HG02840 (cell line): ENCODE results near the gene UGT1A8.
"Not testable (repeated sequence)": the region's sequence is repeated elsewhere in the genome, so short reads cannot be mapped to it uniquely, and the experiment has no call there.

Experiments
- ATAC-seq: cut with Tn5 transposase; IDR thresholded peaks from one replicate; pipeline ENCODE4 v1.9.1; 2021; ENCODE audit warnings: mild to moderate bottlenecking, moderate library complexity, moderate number of reproducible peaks; ENCODE audit not compliant: unreplicated experiment, low FRiP score

The UGT1A8 gene

DNA sequence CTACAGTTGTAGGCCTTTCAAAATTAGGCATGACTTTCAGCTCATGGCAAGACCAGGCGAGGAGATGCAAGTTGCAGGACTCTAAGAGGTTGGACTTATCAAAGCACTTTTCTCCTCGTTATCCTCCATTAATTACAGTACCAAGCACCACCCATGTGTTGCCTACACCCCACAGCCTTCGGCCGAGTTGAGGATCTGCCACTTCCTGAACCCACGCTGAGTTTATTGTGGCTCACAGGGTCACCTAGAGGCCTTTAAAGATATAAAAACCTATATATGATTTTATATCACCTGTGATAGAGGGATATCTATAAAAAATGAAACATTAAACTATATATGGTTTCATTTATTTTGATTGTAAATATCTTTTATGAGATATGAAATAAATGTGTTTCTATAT is 21.4 kb downstream of the UGT1A8 start:
- no peak for ATAC-seq

DNA sequence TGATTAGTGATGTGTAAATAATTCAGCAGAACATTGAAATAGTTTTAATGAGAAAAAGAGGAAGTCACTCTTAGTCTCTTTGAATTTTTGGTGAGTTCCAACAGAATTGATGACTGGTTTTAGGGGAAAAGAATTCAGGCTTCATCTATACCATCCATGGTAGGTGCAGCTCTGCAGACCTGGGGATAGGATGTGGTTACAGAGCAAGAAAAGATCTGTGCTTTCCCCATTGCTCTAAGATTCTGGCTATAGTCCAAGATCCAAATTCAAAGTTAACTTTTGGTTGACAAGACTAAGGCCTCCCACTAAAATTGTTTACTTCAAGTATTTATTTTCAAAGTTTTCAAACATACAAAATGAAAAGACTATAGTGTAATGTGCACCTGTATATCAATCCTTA is 22.4 kb downstream of the UGT1A8 start:
- no peak for ATAC-seq

DNA sequence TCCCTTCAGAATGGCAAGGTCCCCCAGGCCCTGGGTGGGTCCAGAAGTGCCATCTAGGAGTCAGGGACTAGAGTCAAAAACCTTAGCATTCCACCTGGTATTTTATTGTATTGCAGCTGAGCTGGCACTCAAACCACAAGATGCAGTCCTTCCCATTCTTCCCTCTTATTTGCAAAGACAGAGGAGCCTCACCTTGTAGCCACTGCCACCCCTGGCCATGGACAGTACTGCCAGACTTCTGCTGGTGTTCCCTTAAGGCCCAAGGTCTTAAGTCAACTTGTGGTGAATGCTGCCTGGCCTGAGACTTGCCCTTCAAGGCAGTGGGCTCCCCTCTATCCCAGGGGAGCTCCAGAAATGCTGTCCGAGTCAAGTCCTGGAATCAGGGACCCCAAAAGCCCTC is 25.7 kb downstream of the UGT1A8 start:
- ATAC-seq: no peak

DNA sequence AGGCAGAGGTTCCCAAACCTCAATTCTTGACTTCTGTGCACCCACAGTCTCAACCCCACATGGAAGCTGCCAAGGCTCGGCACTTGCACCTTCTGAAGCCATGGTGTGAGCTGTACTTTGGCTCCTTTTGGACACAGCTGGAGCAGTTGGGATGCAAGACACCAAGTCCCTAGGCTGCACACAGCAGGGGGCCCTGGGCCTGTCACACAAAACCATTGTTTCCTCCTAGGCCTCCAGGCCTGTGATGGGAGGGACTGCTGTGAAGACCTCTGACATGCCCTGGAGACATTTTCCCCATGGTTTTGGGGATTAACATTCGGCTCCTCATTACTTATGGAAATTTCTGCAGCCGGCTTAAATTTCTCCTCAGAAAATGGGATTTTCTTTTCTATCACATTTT is 28.6 kb downstream of the UGT1A8 start:
- ATAC-seq: not testable (repeated sequence)

DNA sequence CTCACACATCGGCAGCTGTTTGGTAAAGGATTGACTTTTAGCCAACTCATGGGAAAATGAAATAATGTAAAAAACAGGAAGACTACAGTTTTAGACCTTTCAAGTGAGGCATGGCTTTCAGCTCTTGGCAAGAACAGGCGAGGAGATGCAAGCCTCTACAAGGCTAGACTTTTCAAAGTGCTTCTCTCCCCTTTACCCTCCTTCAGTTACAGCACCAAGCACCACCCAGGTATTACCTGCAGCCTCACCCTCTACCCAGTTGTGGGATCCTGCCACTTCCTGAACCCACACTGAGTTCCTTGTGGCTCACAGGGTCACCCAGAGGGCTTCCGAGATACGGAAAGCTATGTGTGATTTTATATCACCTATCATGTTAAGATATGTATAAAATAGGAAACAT is 33.5 kb downstream of the UGT1A8 start:
- ATAC-seq: no peak

DNA sequence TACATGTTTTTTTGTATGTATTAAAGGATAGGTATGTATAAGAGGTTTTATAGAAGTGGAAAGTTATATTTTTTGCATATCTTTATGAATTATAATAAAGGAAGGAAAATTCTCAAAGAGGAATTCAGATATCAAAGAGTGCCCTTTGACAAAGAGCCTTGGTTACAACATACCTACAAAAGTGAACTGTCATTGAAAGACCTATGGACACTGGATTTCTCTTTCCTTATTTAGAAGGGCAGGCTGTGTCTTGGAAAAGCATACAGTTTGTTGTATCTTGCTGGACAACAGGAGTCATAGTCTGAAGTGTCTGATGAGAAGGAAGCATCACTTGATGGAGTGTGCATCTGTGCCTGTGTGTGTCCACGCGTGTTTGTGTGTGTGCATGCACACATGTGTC is 34.0 kb downstream of the UGT1A8 start:
- no peak for ATAC-seq

DNA sequence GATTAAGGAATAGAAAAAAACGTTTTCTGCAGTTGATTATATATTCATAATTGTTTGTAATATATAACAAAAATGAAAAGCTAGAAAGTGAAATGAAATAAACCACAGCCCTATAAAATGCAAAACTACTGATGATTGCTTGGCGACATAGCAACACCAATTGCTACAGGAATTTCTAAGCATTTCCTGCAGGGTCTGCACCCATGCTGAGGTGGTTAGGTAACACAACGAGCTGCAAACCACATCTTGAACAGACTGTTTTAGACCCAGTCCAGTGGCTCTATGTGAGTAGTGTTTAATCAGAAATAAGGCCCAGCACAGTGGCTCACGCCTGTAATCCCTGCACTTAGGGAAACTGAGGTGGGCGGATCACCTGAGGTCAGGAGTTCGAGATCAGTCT is 37.1 kb downstream of the UGT1A8 start:
- no peak for ATAC-seq

DNA sequence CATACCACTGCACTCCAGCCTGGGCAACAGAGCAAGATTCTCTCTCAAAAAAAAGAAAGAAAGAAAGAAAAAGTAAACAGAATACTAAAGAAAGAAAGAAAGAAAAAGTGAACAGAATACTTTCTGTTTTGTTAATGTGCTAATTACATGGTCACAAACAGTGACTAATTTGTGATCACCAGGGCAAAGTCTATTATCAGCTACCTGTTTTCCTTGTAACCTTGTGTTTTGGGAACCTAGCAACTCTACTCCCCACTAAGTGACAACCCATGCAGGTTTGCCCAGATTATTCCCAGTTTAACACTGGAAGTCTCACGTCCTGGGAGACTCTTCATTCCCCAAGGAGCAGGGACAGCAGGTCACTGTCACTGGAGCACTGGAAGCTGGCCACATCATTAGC is 37.6 kb downstream of the UGT1A8 start:
- ATAC-seq: no peak

DNA sequence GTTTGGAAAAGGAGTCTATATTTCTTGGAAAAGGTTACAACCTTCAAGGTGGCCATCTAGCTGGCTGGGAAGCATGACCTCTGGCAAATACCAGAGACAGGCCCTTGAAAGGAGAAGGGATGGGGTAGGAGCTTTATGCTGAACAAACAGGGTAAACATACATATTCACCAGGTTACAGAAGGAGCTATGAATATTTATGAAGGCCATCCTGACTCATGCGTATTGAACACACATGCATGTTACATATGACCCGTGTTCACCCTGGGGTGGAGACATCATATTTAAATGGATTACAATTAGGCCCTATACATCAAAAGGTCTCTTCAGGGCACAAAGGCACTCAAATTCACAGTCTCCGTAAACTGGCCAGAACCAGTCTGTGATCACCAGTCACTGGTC is 38.5 kb downstream of the UGT1A8 start:
- not testable (repeated sequence) for ATAC-seq

DNA sequence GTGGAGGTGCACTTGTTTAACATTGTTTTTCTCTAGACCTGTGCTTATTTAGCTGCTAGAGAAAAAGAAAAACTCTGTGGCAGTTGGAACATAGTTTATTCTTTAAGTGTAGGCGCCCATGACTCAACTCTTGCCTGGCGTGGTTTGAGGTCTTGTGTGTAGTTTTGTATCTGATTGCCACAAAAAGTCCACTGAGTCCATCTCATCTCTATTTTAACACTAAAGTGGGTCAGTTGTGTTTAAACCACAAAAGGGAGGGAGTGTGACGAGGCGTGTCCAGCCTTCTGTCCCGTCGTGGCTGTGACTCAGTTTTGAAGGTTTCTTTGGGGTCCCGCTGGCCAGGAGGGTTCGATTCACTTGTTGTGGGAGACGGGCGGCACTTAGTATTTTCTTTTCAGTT is 39.0 kb downstream of the UGT1A8 start:
- ATAC-seq: no peak

DNA sequence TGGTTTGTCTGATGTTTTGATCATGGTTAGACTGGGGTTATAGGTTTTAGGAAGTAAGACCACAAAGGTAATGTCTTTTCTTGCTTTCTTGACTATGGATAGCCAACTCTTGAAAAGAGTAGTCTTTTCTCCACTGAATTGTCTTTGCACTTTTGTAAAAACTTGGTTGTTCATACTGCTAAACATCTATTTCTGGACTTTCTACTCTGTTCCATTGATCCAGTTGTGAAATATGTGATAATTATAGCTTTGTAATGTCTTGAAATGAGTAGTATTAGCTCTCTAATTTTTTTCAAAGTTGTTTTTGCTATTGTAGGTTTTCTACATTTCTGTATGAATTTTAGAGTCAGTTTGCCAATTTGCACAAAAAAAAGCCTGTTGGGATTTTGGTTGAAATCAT is 41.2 kb downstream of the UGT1A8 start:
- no peak for ATAC-seq

DNA sequence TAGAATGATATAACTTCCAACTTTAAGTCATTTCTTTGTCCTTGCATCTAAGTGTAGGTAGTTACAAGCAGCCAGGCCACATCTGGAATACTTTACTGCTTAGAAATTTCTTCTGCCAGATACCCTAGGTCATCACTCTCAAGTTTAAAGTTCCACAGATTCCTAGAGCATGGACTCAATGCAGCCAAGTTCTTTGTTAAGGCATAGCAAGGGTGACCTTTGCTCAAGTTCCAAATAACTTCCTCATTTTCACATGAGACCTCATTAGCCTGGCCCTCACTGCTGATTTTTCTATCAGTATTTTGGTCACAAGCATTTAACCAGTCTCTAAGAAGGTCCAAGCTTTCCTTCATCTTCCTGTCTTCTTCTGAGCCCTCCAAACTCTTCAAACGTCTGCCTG is 46.5 kb downstream of the UGT1A8 start:
- ATAC-seq: no peak

DNA sequence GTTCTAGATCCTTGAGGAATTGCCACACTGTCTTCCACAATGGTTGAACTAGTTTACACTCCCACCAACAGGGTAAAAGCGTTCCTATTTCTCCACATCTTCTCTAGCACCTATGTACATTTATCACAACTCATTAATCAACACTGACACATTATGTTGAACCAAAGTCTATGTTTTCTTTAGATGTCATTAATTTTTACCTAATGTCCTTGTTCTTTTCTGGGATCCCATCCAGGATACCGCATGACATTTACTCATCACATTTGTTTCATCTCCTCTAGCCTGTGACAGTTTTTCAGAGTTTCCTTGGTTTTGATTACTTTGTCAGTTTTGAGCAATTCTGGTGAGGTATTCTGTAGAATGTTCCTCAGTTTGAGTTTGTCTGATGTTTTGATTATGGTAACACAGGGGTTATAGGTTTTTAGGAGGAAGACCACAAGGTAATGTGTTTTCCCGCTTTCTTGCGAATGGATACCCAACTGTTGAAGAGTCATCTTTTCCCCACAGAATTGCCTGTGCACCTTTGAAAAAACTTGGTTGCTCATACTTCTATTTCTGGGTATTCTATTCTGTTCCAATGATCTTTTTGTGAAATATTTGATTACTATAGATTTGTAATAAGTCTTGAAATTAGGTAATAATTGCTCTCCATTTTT is 51.3 kb downstream of the UGT1A8 start:
- no peak for ATAC-seq

DNA sequence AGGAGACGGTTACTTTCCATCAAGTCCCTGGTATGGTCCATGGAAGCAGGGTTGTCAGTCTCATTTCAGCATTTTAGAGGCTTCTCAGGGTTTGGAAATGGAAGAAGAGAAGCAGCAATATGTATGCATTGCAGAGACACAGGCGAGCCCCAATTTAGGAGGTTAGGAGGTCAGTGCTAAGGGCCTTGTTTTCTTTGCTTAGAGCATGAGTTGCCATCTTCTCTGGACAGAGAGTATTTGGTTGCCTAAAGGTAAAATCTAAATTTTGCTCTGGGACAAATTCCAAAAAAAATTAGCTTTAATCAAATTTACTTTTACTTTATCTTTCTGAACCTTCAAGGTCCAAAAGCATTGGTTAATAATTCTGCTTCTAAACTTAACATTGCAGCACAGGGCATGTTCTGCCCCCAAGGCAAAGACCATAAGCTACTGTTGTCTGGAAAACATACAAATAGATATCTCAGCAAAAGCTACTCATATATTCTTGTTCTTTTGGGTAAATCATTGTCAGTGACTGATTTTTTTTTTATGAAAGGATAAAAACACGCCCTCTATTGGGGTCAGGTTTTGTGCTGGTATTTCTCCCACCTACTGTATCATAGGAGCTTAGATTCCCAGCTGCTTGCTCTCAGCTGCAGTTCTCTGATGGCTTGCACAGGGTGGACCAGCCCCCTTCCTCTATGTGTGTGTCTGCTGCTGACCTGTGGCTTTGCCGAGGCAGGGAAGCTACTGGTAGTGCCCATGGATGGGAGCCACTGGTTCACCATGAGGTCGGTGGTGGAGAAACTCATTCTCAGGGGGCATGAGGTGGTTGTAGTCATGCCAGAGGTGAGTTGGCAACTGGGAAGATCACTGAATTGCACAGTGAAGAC is 54.1 kb downstream of the UGT1A8 start, which contains the start of gene UGT1A9:
Gene UGT1A9, plus strand, starts transcription at position 609 of the 872 bp plus-strand sequence. Its CDS starts 37 bp downstream, at position 646.
- ATAC-seq: no peak

DNA sequence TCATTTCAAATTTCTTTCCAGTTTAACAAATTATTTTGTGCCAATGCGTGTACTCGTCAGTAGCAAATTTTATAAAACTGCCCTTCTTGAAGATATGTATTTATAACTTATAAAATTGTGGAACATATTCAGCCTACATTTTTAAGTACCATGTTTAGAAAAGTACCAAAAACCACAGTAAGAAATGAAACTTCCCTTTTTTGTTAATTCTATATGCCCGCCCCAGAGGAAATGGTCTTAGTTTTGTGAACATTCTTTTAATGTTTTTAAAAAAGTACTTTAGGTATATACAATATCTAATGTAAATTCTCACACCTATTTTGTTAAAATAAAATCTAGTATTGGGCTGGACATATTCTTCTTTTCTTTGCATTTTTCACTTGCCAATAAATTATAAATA is 55.5 kb downstream of the UGT1A8 start:
- no peak for ATAC-seq

DNA sequence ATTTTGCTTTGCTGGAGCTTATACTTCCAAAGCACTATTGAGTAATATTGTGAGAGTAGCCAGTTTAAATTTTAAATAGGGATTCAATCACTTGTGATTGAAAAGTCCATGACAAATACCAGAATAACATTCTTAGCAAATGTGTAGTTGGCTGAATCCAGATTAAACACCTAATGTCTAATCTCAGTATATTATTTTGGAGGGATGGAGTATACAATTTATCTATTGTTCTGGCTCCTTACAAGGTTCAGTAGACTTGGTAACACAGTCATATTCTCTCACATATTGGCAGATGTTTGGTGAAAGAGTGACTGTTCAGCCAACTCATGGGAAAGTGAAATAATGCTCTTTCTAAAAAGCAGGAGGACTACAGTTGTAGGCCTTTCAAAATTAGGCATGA is 56.5 kb downstream of the UGT1A8 start:
- no peak for ATAC-seq

DNA sequence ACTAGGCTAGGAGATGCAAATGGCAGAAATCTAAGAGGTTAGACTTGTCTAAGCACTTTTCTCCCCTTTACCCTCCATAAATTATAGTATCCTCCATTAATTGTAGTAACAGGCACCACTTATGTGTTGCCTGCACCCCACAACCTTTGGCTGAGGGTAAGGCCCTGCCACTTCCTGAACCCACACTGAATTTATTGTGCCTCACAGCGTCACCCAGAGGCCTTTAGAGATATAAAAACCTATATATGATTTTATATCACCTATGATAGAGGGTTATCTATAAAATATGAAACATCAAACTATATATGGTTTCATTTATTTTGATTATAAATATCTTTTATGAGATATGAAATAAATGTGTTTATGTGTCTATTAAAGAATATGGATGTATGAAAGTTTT is 56.9 kb downstream of the UGT1A8 start:
- no peak for ATAC-seq

DNA sequence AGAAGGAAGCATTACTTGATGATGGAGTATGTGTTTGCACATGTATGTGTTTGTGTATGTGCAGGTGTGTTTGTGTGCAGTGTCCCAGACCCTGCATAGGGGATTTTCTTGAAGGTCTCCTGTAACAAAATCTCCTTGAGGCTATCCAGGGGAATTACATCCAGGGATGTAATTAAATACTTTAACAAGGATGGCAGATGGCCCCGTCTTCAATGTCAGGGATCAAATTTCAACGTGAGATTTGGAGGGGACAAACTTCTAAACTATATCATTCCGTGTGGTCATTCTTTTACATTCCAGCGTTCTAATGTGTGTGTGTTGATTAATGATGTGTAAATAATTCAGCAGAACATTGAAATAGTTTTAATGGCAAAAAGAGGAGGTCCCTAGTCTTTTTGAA is 57.6 kb downstream of the UGT1A8 start:
- no peak for ATAC-seq

DNA sequence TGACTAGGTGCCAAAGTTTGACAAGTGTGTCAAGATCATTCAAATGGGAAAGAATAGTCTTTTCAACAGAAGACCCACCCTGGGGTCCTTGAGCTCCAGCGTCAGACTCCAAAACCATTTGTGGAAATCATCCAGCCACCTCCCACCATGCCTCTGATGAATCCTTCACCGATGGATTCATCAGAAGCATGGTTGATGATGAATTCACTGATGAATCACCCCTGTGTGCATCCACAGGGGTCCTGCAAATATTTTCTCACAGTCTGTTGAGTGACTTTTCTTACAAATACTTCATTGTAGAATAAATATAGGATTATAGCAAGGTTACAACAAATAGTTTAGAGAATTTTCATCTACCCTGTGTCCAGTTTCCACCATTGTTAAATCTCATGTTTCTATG is 58.6 kb downstream of the UGT1A8 start:
- no peak for ATAC-seq

DNA sequence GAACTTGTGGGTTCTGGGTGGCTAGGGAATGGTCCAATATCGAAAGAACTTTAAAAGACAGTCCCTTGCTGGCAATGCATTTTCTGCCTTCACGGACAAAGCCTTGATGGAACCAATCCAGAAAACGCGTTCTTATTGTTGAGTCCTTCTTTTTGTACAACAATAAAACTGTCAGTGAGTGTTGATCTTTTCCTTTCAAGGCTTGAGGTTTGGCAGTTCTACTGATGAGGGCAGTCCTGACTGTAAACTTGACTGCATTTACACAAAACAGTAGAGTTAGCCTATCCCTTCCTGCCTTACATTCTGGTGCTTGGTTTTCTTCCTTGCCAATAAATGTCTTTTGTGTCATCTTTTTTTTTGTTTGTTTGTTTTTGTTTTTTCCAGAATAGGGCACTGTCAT is 61.8 kb downstream of the UGT1A8 start:
- no peak for ATAC-seq

DNA sequence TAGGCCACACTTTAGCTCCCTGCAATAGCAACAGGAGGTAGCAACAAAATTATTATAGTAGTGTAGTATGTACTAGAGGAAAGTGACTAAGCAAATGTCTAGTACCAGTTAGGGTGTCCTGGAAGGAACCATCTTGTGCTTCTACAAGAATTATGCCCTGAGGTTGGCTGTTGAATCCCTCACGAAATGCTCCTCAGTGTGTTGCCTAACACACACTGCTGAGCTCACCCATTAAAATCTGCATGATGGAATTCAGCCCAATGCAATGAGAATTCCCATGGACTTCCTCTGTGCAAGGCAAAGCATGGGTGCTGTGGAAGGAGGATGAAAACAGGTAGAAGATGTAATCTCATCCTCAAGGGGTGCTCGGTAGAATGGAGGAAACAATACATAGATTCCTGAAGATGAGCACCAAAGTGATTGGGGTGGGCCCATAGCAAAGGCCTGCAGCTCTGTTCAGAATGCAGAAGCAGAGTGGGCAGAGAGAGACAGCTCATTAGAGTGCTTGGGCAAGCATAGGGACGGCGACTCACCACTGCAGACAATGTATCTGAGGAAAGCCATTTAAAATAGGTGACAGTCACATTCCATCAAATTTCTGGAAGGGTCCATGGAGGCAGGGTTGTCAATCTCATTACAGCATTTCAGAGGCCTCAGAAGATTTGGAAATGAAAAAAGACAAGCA is 63.1 kb downstream of the UGT1A8 start:
- ATAC-seq: no peak
